ENCODE results near the gene EPC2. TPM values are rescaled to one million over a fixed set of nuclear protein-coding genes. Genes with fewer than 3 reads are reported as not detected.
A peak's percentile ranks its signal among the peaks of the same experiment; 100 is the strongest.

EPC2 gene
- polyA plus RNA-seq, 1 of the 3 experiments (the other 2 are of a cell fraction), result 8.8 TPM

GRCh38 chr2:148642112-148642744, 2.3 kb upstream of the EPC2 start:
- ChIA-PET CTCF (interaction anchor here (2.9 kb wide), 1 partner anchor 348 kb away, joined by 9 read pairs; no protein-coding TSS in a partner anchor), POLR2A (no interaction called here)
- H2AFZ ChIP-seq (ENCODE audit: low read depth), result no peak overlapping the region

GRCh38 chr2:148642891-148643416, 1.6 kb upstream of the EPC2 start:
- CTCF ChIA-PET, result interaction anchor here (1.3 kb wide), 1 partner anchor 374 kb away, joined by 4 read pairs; no protein-coding TSS in a partner anchor
- Histone ChIP-seq H3K9ac (no peak overlapping the region), H3K4me1 (ENCODE audit: control insufficient read depth in 1 of 2, insufficient read depth in 2 of 2, low read depth in 1 of 2, low read length in 1 of 2) (peaks cover 0 to 6% of the 10 kb centered on the region in 2 experiments; a peak in 2 of 4 replicates), H3K4me3 (ENCODE audit: low read depth in 2 of 2, low read length in 1 of 2) (no peak overlapping the region), H2AFZ (ENCODE audit: low read depth) (no peak overlapping the region), H3K36me3 (replicated peaks in 1 of 2; ENCODE audit: control insufficient read depth in 1 of 2, insufficient read depth in 2 of 2, low read length in 1 of 2) (no peaks in the 10 kb centered on the region), H4K20me1 (ENCODE audit: insufficient read depth) (peaks cover 27% of the 10 kb centered on the region), H3K4me2 (peak overlapping the region; percentile 97; the same call in 1 of the 2 replicates), H3K9me3 (no peaks in the 10 kb centered on the region), H3K9me2 (no peaks in the 10 kb centered on the region), H3K27ac (ENCODE audit: low read depth in 2 of 2, low read length in 1 of 2) (no peak overlapping the region), H3K27me3 (ENCODE audit: insufficient read depth) (no peaks in the 10 kb centered on the region; the same call in 1 of the 2 replicates), H3F3A (replicated peaks; ENCODE audit: insufficient read depth) (peaks cover 7% of the 10 kb centered on the region), H3K79me2 (ENCODE audit: insufficient read depth) (peaks cover 27% of the 10 kb centered on the region)
- no peak for DNase-seq
- no peak for TF ChIP-seq SMC3 (IDR thresholded peaks at IDR 0.05; ENCODE audit: low read depth, low read length)
- no peak for TF ChIP-seq REST (IDR thresholded peaks at IDR 0.05; ENCODE audit: low read depth, low read length)
- no peak for TF ChIP-seq MAX (IDR thresholded peaks at IDR 0.05; ENCODE audit: low read depth)
- no peak for TF ChIP-seq EP300 (IDR thresholded peaks at IDR 0.05; ENCODE audit: borderline replicate concordance in 1 of 2, low read depth in 1 of 2, low read length in 1 of 2)
- no peak for TF ChIP-seq JUND (IDR thresholded peaks at IDR 0.05)
- no peak for TF ChIP-seq FOXJ3 (CRISPR knock-in tag; IDR thresholded peaks at IDR 0.05)
- no peak for TF ChIP-seq MXI1 (IDR thresholded peaks at IDR 0.05; ENCODE audit: low read depth, low read length)
- no peak for TF ChIP-seq USF1 (IDR thresholded peaks at IDR 0.05; ENCODE audit: borderline replicate concordance, low read depth)
- TF ChIP-seq ZBTB33 (IDR thresholded peaks at IDR 0.05; ENCODE audit: borderline replicate concordance, low read depth), result no peak
- TF ChIP-seq GABPA (IDR thresholded peaks at IDR 0.05; ENCODE audit: low read depth), result no peak
- TF ChIP-seq TCF12 (IDR thresholded peaks at IDR 0.05), result no peak
- no peak for TF ChIP-seq NFIC (IDR thresholded peaks at IDR 0.05; ENCODE audit: borderline replicate concordance)
- no peak for TF ChIP-seq YY1 (IDR thresholded peaks at IDR 0.05; ENCODE audit: low read depth)
- TF ChIP-seq RCOR1 (IDR thresholded peaks at IDR 0.05; ENCODE audit: low read length), result no peak
- no peak for TF ChIP-seq SIN3A (IDR thresholded peaks at IDR 0.05; ENCODE audit: borderline replicate concordance, low read depth, low read length)
- no peak for TF ChIP-seq FOXM1 (IDR thresholded peaks at IDR 0.05; ENCODE audit: low read depth)
- 75% methylated on average over 3 of the region's 3 CpGs for WGBS (ENCODE audit: low lambda C conversion rate)
- POLR2A ChIA-PET, result interaction anchor here (1.4 kb wide), 1 partner anchor 233 kb away, joined by 3 read pairs; no protein-coding TSS in a partner anchor

More at GRCh38 chr2:148642112-148642744, 2.3 kb upstream of the EPC2 start:
- peaks cover 20% of the 10 kb centered on the region for H3K79me2 ChIP-seq (ENCODE audit: insufficient read depth)
- H3K4me3 ChIP-seq (ENCODE audit: low read depth in 2 of 2, low read length in 1 of 2), result no peak overlapping the region
- no peak overlapping the region for H3K9ac ChIP-seq
- no peak overlapping the region for H3K27ac ChIP-seq (ENCODE audit: low read depth in 2 of 2, low read length in 1 of 2)
- H3F3A ChIP-seq (replicated peaks; ENCODE audit: insufficient read depth), result peaks cover 7% of the 10 kb centered on the region
- H3K9me3 ChIP-seq, result no peaks in the 10 kb centered on the region
- DNase-seq, result no peak
- no peak for TF ChIP-seq TCF12 (IDR thresholded peaks at IDR 0.05)
- no peaks in the 10 kb centered on the region; the same call in 1 of the 2 replicates for H3K27me3 ChIP-seq (ENCODE audit: insufficient read depth)
- WGBS (ENCODE audit: low lambda C conversion rate), result 93% methylated on average over 2 of the region's 2 CpGs
- H4K20me1 ChIP-seq (ENCODE audit: insufficient read depth), result peaks cover 20% of the 10 kb centered on the region
- no peaks in the 10 kb centered on the region for H3K36me3 ChIP-seq (replicated peaks in 1 of 2; ENCODE audit: control insufficient read depth in 1 of 2, insufficient read depth in 2 of 2, low read length in 1 of 2)
- no peak overlapping the region for H3K4me2 ChIP-seq
- no peaks in the 10 kb centered on the region for H3K9me2 ChIP-seq
- peaks cover 0 to 6% of the 10 kb centered on the region in 2 experiments; a peak in 2 of 4 replicates for H3K4me1 ChIP-seq (ENCODE audit: control insufficient read depth in 1 of 2, insufficient read depth in 2 of 2, low read depth in 1 of 2, low read length in 1 of 2)
